GM23338 (cell line): Measurements from ENCODE around the gene TMEM174. TPM values are rescaled to one million over a fixed set of nuclear protein-coding genes. Genes with fewer than 3 reads are reported as not detected.

Experiments
- ATAC-seq: fragments of 200-7000 bp; cut with Tn5 transposase; 3 replicates; pipeline ENCODE4 v1.9.1; 2020
- DNase-seq: peaks from one replicate; pipeline ENCODE4 v3.0.0-alpha.2; 2015; ENCODE audit warnings: low spot score
- H2AFZ ChIP-seq: fragments of 200-600 bp; sonication (generic); 2 replicates; pipeline ENCODE4 v1.8.0; 2016; ENCODE audit warnings: antibody characterized with exemption, mild to moderate bottlenecking, moderate library complexity
- H3F3A ChIP-seq: fragments of 200-600 bp; sonication (generic); replicated peaks from 2 replicates; pipeline ENCODE4 v1.8.0; 2017; ENCODE audit warnings: antibody characterized with exemption, mixed run types, low read depth
- H3K27ac ChIP-seq: fragments of 200-600 bp; sonication (generic); 2 replicates; pipeline ENCODE4 v1.6.1; 2016; ENCODE audit warnings: low read depth
- H3K27me3 ChIP-seq: fragments of 200-600 bp; sonication (generic); 2 replicates; pipeline ENCODE4 v1.8.0; 2016; ENCODE audit warnings: mild to moderate bottlenecking, mixed run types, moderate library complexity; ENCODE audit not compliant: insufficient read depth
- H3K36me3 ChIP-seq: fragments of 200-600 bp; sonication (generic); 2 replicates; pipeline ENCODE4 v1.8.0; 2016; ENCODE audit warnings: mild to moderate bottlenecking; ENCODE audit not compliant: insufficient read depth
- H3K4me1 ChIP-seq: fragments of 200-600 bp; sonication (generic); 2 replicates; pipeline ENCODE4 v1.8.0; 2016; ENCODE audit warnings: mild to moderate bottlenecking, moderate library complexity; ENCODE audit not compliant: insufficient read depth
- H3K4me2 ChIP-seq: fragments of 200-600 bp; sonication (generic); 2 replicates; pipeline ENCODE4 v1.7.1; 2017; ENCODE audit warnings: mixed run types
- H3K4me3 ChIP-seq: fragments of 200-600 bp; sonication (generic); 2 replicates; pipeline ENCODE4 v1.6.1; 2016; ENCODE audit warnings: mixed run types
- H3K79me2 ChIP-seq: fragments of 200-600 bp; sonication (generic); replicated peaks from 2 replicates; pipeline ENCODE4 v1.8.0; 2017; ENCODE audit warnings: mild to moderate bottlenecking; ENCODE audit not compliant: insufficient read depth
- H3K9me2 ChIP-seq: fragments of 200-600 bp; sonication (generic); 2 replicates; pipeline ENCODE4 v1.8.0; 2017; ENCODE audit not compliant: insufficient read depth
- H4K20me1 ChIP-seq: fragments of 200-600 bp; sonication (generic); replicated peaks from 2 replicates; pipeline ENCODE4 v1.8.0; 2017; ENCODE audit warnings: mild to moderate bottlenecking; ENCODE audit not compliant: insufficient read depth
- H3K27ac Mint-ChIP-seq: 2 replicates; pipeline ENCODE4 v1.8.0; 2020; ENCODE audit warnings: inconsistent platforms, mild to moderate bottlenecking, moderate library complexity, mixed read lengths
- H3K27me3 Mint-ChIP-seq: 3 replicates; pipeline ENCODE4 v1.8.0; 2022; ENCODE audit warnings: low read depth, mild to moderate bottlenecking, moderate library complexity, mixed read lengths, inconsistent platforms; ENCODE audit not compliant: insufficient read depth, poor library complexity
- H3K36me3 Mint-ChIP-seq: 3 replicates; pipeline ENCODE4 v1.8.0; 2021; ENCODE audit warnings: low read depth, mild to moderate bottlenecking, inconsistent platforms, moderate library complexity, mixed read lengths
- H3K4me1 Mint-ChIP-seq: 3 replicates; pipeline ENCODE4 v1.8.0; 2020; ENCODE audit warnings: mild to moderate bottlenecking, inconsistent platforms, mixed read lengths
- H3K4me3 Mint-ChIP-seq: 3 replicates; pipeline ENCODE4 v1.8.0; 2021; ENCODE audit warnings: moderate library complexity, mild to moderate bottlenecking, inconsistent platforms, mixed read lengths
- H3K9me3 Mint-ChIP-seq: 3 replicates; pipeline ENCODE4 v1.8.0; 2020; ENCODE audit warnings: moderate library complexity, mild to moderate bottlenecking, inconsistent platforms, mixed read lengths
- CREB1 ChIP-seq: fragments of 250-450 bp; sonication (Bioruptor Pico); IDR thresholded peaks from 2 replicates; pipeline ENCODE4 v1.5.0; 2020; ENCODE audit warnings: low read depth, mild to moderate bottlenecking, moderate library complexity
- ETS1 ChIP-seq: IDR thresholded peaks from 2 replicates; pipeline ENCODE4 v1.6.1; 2016; ENCODE audit warnings: antibody characterized with exemption
- EZH2 ChIP-seq: fragments of 200-600 bp; sonication (generic); IDR thresholded peaks from one replicate; pipeline ENCODE4 v1.8.0; 2017; ENCODE audit warnings: antibody characterized with exemption, mild to moderate bottlenecking, low read depth; ENCODE audit not compliant: unreplicated experiment
- EZH2phosphoT487 ChIP-seq: fragments of 200-600 bp; sonication (generic); IDR thresholded peaks from one replicate; pipeline ENCODE4 v1.8.1; 2018; ENCODE audit warnings: antibody characterized with exemption; ENCODE audit not compliant: unreplicated experiment
- NANOG ChIP-seq: IDR thresholded peaks from 2 replicates; pipeline ENCODE4 v1.6.1; 2016; ENCODE audit warnings: antibody characterized with exemption, borderline replicate concordance
- POLR2AphosphoS5 ChIP-seq: IDR thresholded peaks from 2 replicates; pipeline ENCODE4 v1.6.1; 2016; ENCODE audit warnings: antibody characterized with exemption, low read depth
- REST ChIP-seq: IDR thresholded peaks from one replicate; pipeline ENCODE4 v1.6.1; 2018; ENCODE audit warnings: antibody characterized with exemption; ENCODE audit not compliant: unreplicated experiment
- STAT1 ChIP-seq: IDR thresholded peaks from one replicate; pipeline ENCODE4 v1.6.1; 2016; ENCODE audit warnings: antibody characterized with exemption; ENCODE audit not compliant: unreplicated experiment
- ZNF114 ChIP-seq: fragments of 250-450 bp; sonication (Bioruptor Pico); IDR thresholded peaks from 2 replicates; pipeline ENCODE4 v1.5.0; 2020; ENCODE audit warnings: mild to moderate bottlenecking, moderate library complexity
- ZNF331 ChIP-seq: fragments of 250-450 bp; sonication (Bioruptor Pico); IDR thresholded peaks from 2 replicates; pipeline ENCODE4 v1.5.0; 2020; ENCODE audit warnings: low read depth, mild to moderate bottlenecking, moderate library complexity
- ZNF462 ChIP-seq: fragments of 250-450 bp; sonication (Bioruptor Pico); IDR thresholded peaks from 2 replicates; pipeline ENCODE4 v1.5.0; 2020; ENCODE audit warnings: mild to moderate bottlenecking, moderate library complexity
- polyA plus RNA-seq: library from polyadenylated mRNA; unstranded; fragments of >200 nt; fragmentation: Nextera tagmentation; extraction: Ambion mirVana; gene quantifications from 2 replicates; pipeline ENCODE4 v1.2.1, GENCODE V29; 2016
- total RNA-seq: library from RNA; depleted of rRNA; stranded (reverse); fragments of >200 nt; shearing (Covaris generic); gene quantifications from 2 replicates; pipeline ENCODE4 v1.2.3, GENCODE V29; 2014

The TMEM174 gene
- total and polyA plus RNA-seq, 2 experiments from 2014 or later: not detected

- Histone ChIP-seq H3K4me2 (no peak overlapping the region), H3K9me2 (no peaks in the 10 kb centered on the region), H2AFZ (no peak overlapping the region), H3K36me3 (no peaks in the 10 kb centered on the region), H3K27me3 (peaks cover 12% of the 10 kb centered on the region), H3K79me2 (no peaks in the 10 kb centered on the region), H3K4me1 (peaks cover 10% of the 10 kb centered on the region), H3F3A (no peaks in the 10 kb centered on the region), H3K4me3 (no peak overlapping the region), H3K27ac (no peak overlapping the region), H4K20me1 (no peaks in the 10 kb centered on the region)
- Mint-ChIP-seq H3K4me3 (no peak overlapping the region), H3K27ac (no peak overlapping the region), H3K27me3 (peaks cover 9% of the 10 kb centered on the region), H3K36me3 (peaks cover 3% of the 10 kb centered on the region; the same call in 2 of the 3 replicates), H3K4me1 (peaks cover 33% of the 10 kb centered on the region), H3K9me3 (no peaks in the 10 kb centered on the region; the same call in 2 of the 3 replicates)
- TF ChIP-seq CREB1 (CRISPR knock-in tag) (no peak), EZH2 (no peak)
- ATAC-seq (no peak), DNase-seq (no peak)
Measured at GRCh38 chr5:73126957-73127356, 46.0 kb upstream of the TMEM174 start.

GRCh38 chr5:73129143-73129542 lies 43.9 kb upstream of the TMEM174 start:
- H4K20me1 ChIP-seq: no peaks in the 10 kb centered on the region
- no peak overlapping the region for H3K27ac Mint-ChIP-seq
- no peaks in the 10 kb centered on the region for H3K27me3 Mint-ChIP-seq
- no peak overlapping the region for H3K4me3 ChIP-seq
- no peaks in the 10 kb centered on the region; the same call in 2 of the 3 replicates for H3K9me3 Mint-ChIP-seq
- H3K4me1 Mint-ChIP-seq: peaks cover 28% of the 10 kb centered on the region
- H3K4me2 ChIP-seq: no peak overlapping the region
- H3K9me2 ChIP-seq: no peaks in the 10 kb centered on the region
- H3K36me3 Mint-ChIP-seq: peaks cover 3% of the 10 kb centered on the region; the same call in 2 of the 3 replicates
- no peak overlapping the region for H3K4me3 Mint-ChIP-seq
- H3K36me3 ChIP-seq: no peaks in the 10 kb centered on the region
- no peak overlapping the region for H3K27ac ChIP-seq
- no peaks in the 10 kb centered on the region for H3F3A ChIP-seq
- H3K4me1 ChIP-seq: peaks cover 10% of the 10 kb centered on the region
- no peak for ATAC-seq
- DNase-seq: no peak
- no peaks in the 10 kb centered on the region for H3K27me3 ChIP-seq
- H3K79me2 ChIP-seq: no peaks in the 10 kb centered on the region
- no peak overlapping the region; the same call in 1 of the 2 replicates for H2AFZ ChIP-seq
- TF ChIP-seq NANOG (no peak), CREB1 (CRISPR knock-in tag) (no peak), ETS1 (no peak), STAT1 (no peak), ZNF331 (CRISPR knock-in tag) (no peak), POLR2AphosphoS5 (no peak), EZH2 (no peak), REST (no peak), EZH2phosphoT487 (no peak), ZNF114 (no peak), ZNF462 (CRISPR knock-in tag) (no peak)
